GM12864 (cell line): ENCODE data around the gene DUSP3.

Source experiments
- DNase-seq: peaks from one replicate; pipeline ENCODE4 v3.0.0-alpha.2; 2011; ENCODE audit warnings: low read depth
- H3K4me3 ChIP-seq: 2 replicates; pipeline ENCODE4 v1.5.1; 2011; ENCODE audit warnings: mild to moderate bottlenecking, low read depth, low read length, control low read depth
- CTCF ChIP-seq: IDR thresholded peaks from 2 replicates; pipeline ENCODE4 v1.5.1; 2011; ENCODE audit warnings: low read depth, mild to moderate bottlenecking, moderate library complexity, low read length, control low read depth, inconsistent platforms; ENCODE audit errors: missing control alignments

The DUSP3 gene

GRCh38 chr17:43754947-43755346 is 23.8 kb downstream of the DUSP3 start:
- H3K4me3 ChIP-seq: no peak overlapping the region
- TF ChIP-seq CTCF: no peak
- no peak for DNase-seq

GRCh38 chr17:43753493-43754129 is 25.2 kb downstream of the DUSP3 start:
- DNase-seq: no peak
- TF ChIP-seq CTCF: no peak
- no peak overlapping the region for H3K4me3 ChIP-seq

- no peak for DNase-seq
- no peak for TF ChIP-seq CTCF
- no peak overlapping the region for H3K4me3 ChIP-seq
Observed at GRCh38 chr17:43750153-43750552, 28.6 kb downstream of the DUSP3 start.

GRCh38 chr17:43745541-43745940 is 33.2 kb downstream of the DUSP3 start:
- no peak for TF ChIP-seq CTCF
- no peak overlapping the region for H3K4me3 ChIP-seq
- DNase-seq: no peak

GRCh38 chr17:43741636-43742035 is 37.1 kb downstream of the DUSP3 start:
- no peak overlapping the region for H3K4me3 ChIP-seq
- no peak for TF ChIP-seq CTCF
- DNase-seq: no peak

GRCh38 chr17:43740541-43740940 is 38.2 kb downstream of the DUSP3 start:
- no peak for TF ChIP-seq CTCF
- no peak for DNase-seq

GRCh38 chr17:43737722-43738121 is 41.1 kb downstream of the DUSP3 start:
- no peak for TF ChIP-seq CTCF
- no peak overlapping the region for H3K4me3 ChIP-seq
- no peak for DNase-seq

More at GRCh38 chr17:43740541-43740940, 38.2 kb downstream of the DUSP3 start:
- H3K4me3 ChIP-seq: no peak overlapping the region
